Ovary (tissue), 3 donors: ENCODE data around the gene GUCA2B.

Experiments
- CTCF ChIP-seq, 3 donors: fragments of 450-650 bp in 2 of 3; fragments of 200-600 bp in 1 of 3; IDR thresholded peaks; one replicate each; pipeline versions ENCODE4 v1.5.1 to v1.8.0; 2016 to 2022; ENCODE audit warnings: antibody characterized with exemption in 3 of 3, mild to moderate bottlenecking in 1 of 3
- EP300 ChIP-seq: sonication (generic); formaldehyde crosslinking; IDR thresholded peaks from one replicate; pipeline ENCODE4 v1.6.1; 2017; ENCODE audit warnings: antibody characterized with exemption
- POLR2A ChIP-seq: fragments of 450-650 bp; IDR thresholded peaks from one replicate; pipeline ENCODE4 v1.6.1; 2017; ENCODE audit warnings: antibody characterized with exemption, mild to moderate bottlenecking, moderate library complexity
- donor health status: DM: no; HTN: no; CAD: no.

GRCh38 chr1:42172381-42173133 is 19.3 kb downstream of the GUCA2B start:
- TF ChIP-seq CTCF (IDR thresholded peaks at IDR 0.05) (no peak), POLR2A (no peak), EP300 (no peak)
